ENCODE results near the gene ALOX5.
"Not testable (repeated sequence)": the region's sequence is repeated elsewhere in the genome, so short reads cannot be mapped to it uniquely, and the experiment has no call there.

ALOX5 gene

DNA sequence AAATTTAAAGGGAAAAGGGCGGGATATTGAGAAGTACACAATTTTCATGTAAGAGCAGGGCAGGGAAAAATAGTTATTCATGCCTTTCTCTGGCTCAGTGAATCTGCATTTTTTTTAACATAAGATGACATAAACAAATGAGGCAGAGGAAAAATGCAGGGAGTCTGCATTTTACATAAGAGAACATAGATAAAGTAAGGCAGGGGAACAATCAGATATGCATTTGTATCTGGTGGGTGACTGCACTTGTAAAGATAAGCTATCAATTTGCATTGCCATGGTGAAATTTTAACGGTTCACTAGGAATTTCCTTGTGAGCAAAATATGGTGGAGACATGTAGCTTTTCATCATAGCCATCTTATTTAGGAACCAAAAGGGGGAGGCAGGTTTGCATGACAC lies 33.5 kb downstream of the ALOX5 start:
- DNase-seq, result no peak

DNA sequence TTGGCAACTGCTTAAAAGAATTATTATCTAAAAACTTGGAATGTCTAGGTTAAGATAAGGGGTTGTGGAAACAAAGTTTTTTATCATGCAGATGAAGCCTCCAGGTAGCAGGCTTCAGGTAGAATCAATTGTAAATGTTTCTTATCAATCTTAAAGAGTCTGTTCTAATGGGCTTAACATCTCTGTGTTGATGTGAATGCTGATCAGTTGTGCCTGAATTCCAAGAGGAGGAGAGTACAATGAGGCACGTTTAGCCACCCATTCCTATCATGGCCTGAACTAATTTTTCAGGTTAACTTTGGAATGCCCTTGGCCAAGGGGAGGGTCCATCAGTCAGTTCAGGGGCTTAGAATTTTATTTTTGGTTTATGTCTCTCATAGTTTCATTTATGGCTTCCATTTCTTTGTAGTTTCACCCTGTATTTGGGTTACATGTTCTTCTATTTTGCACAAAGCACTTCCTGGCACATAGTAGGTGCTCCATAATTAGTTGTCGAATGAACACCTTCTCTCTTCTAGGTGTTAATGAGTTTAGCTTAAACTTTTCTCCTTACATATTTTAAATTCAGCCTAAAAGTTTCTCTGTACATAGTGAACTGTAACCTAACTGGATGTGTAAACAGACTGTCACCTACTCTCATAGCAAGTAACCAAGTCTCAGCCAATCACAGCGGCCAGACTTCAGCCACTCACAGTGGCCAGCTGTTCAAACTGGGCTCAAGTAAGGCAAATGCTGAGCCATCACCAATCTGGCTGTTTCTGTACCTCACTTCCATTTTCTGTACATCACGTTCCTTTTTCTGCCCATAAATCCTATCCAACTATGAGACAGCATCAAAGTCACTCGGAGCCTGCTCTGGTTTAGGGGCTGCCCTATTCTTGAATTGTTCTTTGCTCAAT lies 34.7 kb downstream of the ALOX5 start:
- no peak for DNase-seq

DNA sequence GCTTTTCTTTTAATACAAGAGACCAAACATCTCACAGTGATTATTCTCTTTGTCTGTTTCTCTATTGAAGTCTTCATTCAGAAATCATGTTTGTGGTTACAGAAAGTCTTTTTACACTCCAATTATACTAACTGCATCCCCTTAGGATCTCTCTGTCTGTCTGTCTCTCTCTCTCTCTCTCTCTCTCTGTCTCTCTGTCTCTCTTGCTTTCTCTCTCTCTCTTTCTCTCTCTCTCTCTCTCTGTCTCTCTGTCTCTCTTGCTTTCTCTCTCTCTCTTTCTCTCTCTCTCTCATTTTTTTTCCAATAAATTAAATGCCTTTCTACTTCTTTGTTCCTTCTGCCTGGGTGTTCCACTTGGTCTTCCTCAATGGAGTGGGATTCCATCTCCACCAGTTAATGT lies 35.3 kb downstream of the ALOX5 start:
- not testable (repeated sequence) for DNase-seq

DNA sequence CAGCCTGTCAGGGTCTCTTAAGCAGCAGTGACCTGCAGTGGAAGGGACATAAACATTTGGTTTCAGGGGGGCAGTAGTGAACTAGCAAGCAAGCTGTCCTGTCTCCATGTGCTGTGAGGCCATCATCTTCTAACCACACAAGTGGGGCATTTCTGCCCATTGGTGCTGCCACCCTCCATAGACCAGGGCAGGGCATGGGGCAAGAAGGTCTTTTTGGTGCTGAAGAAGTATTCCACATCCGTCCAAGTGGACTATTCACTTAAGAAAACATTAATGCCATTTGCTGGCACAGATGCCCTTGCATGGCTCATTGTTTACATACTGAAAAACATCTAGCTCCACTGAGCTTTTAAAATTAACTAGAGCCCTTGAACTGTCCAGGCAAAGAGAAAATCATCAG lies 35.8 kb downstream of the ALOX5 start:
- DNase-seq, result no peak

DNA sequence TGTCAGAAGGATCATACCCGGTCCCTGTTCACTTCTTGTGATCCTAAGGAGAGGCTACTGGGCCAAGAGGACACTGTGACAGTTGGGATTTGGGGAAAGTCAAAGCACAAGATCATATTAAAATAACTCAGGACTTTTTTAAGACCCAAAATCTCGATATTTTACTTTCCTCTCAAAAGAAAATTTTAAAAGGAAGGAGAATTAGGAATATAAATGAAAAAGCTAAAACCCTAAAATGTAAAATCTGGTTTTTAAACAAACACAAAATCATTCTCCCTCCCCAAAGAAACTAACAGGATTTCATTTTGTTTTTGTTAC lies 36.4 kb downstream of the ALOX5 start:
- DNase-seq, result no peak

DNA sequence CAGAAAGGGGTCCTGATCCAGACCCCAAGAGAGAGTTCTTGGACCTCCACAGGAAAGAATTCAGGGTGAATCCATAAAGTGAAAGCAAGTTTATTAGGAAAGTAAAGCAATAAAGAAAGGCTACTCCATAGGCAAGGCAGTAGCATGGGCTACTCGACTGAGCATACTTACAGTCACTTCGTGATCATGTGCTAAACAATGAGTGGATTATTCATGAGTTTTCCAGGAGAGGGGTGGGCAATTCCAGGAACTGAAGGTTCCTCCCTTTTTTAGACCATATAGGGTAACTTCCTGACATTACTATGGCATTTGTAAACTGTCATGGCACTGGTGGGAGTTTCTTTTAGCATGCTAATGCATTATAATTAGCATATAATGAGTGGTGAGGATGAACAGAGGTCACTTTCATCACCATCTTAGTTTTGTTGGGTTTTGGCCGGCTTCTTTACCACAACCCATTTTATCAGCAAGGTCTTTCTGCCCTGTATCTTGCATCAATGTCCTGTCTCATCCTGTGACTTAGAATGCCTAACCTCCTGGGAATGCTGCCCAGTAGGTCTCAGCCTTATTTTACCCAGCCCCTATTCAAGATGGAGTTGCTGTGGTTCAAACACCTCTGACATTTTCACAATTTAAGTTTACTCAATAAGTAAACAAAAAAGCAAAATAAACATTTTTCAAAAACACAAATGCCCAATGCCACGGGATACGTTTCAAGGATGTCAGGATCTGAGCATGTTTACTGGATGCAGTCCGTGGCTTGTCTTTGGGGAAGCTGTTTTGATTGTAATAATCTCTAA lies 37.0 kb downstream of the ALOX5 start:
- DNase-seq, result no peak

DNA sequence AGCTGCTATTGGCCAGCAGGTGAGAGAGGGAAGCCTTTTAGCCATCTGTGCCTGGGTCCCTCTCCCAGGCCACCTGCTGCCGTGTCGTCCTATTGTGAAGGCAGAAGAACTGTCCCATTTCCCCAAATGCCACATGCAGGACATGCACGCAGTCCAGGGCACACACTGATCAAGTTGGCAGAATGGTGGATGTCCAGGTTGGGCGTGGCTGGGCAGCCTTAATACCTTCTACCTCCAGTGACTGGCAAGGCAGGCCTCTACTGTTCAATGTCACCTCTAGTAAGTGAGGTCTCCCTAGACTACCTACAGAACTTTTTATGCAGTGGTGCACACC lies 37.6 kb downstream of the ALOX5 start:
- DNase-seq, result no peak

DNA sequence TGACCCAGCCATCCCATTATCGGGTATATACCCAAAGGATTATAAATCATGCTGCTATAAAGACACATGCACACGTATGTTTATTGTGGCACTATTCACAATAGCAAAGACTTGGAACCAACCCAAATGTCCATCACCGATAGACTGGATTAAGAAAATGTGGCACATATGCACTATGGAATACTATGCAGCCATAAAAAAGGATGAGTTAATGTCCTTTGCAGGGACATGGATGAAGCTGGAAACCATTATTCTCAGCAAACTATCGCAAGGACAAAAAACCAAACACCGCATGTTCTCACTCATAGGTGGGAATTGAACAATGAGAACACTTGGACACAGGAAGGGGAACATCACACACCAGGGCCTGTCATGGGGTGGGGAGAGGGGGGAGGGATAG lies 41.0 kb downstream of the ALOX5 start:
- DNase-seq, result not testable (repeated sequence)

DNA sequence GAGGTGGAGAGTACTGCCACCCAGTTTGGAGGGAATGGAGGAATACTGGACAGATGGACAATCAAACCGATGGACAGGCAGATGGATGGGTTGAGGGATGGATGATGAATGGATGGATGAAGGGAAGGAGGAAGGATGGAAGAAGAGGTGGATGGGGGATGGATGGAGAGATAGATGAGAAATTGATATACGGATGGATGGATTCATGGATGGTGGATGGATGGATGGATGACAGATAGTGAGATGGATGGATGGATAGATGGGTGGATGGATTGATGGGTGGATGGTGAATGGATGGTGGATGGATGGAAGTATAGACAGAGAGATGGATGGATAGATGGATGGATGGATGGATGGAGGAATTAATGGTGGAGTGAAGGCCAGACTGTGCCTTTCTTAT lies 42.6 kb downstream of the ALOX5 start:
- DNase-seq, result no peak

DNA sequence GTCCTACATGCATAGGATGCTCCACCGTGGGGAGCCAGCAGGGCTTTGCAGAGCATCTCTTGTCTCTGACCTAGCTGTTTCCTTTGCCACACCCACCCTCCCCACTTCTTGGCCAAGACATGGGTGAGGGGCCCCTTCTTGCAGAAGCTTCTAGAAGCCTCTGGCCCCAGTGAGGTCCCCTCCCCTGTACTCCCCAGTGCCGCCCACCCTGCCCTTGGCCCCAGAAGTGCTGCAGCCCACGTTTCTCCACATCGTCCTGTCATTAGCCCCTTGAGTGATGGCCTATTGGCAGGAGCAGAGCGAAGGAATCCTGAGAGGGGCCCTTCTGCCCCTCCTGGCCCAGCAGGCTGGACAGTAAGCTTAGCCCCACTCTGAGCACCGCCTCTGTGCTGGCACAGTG lies 43.7 kb downstream of the ALOX5 start:
- no peak for DNase-seq

DNA sequence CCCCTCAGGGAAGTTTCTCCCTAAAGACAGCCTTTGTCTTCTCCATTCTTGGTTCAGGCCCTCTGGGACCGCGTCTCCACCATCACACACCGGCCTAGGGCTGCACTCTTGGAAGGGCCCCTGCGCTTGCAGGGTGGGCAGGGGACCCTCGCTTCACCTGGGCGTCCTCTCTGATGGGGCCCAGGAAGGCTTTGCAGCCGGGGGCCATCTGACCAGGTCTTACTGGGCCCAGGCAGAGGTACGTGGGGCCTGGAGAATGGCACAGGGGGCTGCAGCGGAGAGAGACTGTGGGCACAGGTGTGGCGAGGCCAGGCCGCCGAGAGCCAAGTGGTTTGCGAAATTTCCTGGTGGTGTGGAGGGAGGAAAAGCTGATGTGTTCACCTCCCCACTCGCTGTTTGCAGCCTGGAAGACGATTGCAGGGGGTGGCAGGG lies 44.4 kb downstream of the ALOX5 start:
- DNase-seq, result no peak

DNA sequence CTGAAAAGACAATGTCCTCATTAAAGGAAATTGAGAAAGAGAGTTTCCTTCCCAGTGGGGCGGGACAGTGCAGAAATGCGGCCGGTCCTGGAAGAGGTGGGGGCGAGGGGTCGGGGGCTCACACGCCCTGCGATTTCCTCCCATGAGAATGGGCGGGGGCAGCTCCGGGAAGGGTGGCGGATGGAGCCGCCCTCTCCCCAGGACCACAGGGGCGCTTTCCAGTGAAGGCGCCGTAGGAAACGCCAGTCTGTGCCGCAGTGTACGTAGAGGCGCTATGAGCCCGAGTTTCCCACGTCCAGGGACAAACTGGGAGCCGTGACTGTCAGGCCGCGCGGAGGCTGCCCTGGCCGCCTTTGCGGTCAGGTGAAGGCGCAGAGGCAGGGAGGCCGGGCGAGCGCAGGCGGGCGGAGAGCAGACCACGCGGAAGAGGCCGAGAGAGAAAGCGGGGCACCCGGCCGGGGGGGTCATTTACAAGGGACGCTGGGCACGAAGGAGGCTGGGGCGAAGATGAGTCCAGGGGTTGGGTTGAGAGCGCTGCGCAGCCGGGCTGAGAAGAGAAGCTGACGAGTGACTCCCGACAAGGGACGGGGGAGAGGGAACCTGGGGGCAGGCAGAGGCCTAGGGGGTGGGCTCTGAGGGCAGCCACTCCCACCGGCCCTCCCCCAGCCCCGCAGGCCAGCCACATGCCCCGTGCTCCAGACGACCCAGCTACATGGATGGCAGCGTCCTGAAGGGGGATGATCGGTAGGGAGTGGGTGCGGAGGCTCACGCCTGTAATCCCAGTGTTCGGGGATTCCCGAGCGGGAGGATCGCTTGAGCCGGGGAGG lies 45.0 kb downstream of the ALOX5 start:
- no peak for DNase-seq

DNA sequence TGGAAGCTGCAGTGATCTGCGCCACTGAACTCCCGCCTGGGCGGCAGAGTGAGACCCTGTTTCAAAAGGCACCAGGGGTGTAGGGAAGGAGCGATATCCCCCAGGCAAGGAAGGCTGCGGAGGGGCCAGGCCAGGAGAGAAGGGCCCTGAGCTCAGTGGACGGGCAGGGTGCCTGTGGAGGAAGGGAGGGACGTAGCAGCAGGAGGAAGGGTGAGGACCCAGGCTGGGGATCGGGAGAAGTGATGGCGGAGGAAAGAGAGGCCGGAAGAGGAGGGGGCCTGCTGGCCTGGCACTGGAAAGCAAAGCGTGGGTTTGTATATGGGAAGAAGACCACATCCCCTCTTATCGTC lies 45.6 kb downstream of the ALOX5 start:
- no peak for DNase-seq

DNA sequence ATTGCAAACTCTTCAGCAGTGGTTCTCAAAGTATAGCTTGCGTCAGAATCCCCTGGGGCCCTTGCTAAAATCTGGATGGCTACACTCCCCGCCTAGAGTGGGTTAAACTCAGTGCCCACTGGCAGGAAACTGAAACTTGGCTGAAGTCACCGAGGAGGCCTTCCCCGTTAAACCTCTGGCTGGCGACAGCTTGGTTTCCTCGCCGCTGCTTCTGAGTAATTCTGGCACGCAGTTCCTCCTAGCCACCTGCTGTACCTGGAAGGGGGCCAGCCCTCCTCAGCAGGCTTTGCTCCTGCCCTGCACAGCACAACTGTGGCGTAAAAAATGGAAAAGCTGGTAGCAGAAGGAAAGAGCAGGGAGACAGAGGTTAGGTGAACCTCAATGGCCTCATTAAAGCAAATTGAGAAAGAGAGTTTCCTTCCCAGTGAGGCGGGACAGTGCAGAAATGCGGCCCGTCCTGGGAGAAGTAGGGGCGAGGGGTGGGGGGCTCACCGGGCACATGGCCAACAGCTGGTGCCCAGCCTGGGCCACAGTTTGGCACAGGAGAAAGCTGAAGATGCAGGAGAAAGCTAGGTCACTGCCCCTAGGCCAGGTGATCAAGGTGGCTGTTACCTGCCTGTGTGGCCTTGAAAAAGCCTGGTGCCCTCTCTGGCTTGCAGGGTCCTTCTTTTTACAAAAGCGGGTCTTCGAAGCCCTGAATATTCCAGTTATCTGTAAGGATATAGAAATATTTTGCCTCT lies 46.6 kb downstream of the ALOX5 start:
- peak; percentile 33 for DNase-seq

DNA sequence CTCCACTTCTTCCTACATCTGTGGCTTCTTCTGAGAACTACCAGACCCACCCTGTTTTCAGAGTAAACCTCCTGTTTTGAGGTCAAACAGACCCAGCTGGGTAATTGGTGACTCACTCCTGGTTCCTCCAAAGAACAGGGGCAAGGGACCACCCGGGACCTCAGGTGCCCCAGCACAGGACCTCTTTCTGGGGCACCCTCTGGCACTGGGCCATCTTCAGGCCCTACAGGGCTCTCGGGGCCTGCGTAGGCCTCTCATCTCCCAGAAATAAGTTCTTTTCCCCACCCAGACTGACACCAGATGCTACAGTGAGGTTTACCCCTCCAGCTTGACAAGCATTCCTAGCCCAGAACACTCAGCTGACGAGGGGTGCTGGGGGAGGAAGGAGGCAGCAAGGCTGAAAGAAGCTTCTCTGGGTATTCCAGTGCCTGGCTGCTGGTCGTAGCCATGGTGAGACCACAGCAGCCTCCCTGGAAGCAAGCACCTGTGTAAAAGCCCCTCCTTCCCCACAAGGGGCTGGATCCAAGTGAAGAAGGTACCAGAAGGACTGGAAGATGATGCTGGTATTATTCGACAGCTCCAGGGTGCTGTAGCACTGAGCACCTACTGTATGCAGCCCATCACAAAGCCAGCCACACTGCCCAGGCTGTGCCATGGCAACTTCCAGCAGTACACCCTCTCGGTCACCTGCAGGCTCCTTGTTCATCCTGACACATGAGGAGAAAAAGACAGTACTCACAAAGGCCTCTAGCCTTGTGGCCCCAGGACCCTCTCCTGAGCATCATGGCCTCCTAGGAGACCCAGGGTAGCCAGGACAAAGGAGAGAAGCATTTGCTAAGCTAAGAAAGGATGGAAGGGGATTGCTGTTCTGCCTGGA lies 47.4 kb downstream of the ALOX5 start:
- no peak for DNase-seq

DNA sequence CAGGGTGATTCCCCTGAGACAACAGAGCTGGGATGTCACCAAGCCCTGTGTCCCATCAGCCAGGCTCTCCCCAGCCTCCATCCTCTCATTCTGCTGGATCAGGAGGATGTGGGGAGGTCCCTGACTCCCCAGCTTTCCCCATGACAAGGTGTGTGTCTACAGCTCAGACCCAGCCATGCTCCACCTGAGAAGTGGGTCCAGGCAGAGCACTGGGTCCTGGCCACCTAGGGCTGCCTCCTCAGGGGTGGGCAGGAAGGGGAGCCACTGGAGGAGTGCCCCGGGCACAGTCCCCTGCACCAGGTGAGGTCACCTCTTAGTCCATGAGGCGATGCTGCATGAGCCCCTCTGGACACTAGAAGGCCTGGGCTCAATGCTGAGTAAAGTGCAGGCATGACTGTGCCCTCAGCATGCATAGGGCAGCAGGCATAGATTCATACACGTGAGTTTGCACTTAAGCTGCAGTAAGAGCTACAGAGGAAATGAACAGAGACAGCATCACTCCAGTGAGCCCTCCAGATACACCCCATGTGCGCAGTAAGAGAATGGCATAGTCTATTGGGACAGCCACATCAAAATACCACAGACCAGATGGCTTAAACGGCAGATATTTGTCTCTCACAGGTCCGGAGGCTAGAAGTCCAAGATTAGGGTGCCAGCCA lies 48.3 kb downstream of the ALOX5 start:
- DNase-seq, result no peak

DNA sequence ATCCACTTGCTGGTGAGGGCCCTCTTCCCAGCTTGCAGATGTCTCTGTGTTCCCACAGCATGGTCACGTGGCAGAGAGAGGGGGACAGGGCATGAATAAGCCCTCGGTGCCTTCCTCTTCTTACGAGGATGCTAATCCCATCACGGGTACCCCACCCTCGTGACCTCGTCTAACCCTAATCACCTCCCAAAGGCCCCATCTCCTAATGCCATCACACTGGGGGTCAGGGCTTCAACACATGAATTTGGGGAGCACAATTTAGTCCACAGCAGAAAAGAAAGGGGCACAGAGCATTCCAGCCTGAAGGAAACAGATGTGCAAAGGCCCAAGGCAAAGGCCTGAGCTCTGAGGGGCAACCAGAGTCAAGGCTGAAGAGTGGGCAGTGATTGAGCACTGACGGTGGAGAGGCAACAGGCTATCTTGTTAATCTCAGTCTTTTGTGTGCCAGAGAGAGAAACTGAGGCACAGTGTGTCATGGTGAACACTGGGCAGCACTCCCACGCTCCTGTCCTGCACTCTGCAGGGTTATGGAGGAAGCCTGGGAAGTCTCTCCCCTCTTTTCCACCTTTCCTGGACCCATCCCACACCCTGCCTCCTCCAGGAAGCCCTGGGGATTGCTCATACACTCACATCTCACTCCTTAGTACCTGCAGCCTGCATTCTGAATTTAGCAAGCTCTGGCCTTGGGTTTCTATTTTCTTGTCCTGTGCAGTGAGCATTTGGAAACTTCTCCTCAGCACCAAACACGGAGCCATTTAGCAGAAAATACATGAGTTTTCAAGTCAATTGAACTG lies 49.0 kb downstream of the ALOX5 start:
- DNase-seq, result no peak

DNA sequence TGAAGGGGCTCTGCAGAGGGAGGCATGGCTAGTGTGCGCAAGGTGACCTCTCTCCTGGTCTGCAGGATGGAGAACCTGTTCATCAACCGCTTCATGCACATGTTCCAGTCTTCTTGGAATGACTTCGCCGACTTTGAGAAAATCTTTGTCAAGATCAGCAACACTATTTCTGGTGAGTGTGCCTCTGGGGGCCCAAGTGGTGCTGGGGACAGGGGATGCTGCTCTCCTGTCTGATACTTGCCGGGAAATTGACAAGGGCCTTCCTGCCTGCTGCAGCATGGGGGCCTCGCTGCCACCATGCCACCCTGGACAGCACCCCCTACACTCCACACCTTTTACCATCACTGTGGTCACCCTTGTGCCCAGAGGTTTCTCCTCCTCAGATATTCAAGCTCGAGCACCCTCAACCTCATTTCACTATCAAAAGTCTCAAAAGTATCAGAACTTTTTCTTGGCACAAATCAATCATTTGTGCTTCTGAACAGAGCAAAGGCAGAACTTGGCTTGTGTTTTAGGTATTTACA lies 50.0 kb downstream of the ALOX5 start:
- DNase-seq, result no peak

DNA sequence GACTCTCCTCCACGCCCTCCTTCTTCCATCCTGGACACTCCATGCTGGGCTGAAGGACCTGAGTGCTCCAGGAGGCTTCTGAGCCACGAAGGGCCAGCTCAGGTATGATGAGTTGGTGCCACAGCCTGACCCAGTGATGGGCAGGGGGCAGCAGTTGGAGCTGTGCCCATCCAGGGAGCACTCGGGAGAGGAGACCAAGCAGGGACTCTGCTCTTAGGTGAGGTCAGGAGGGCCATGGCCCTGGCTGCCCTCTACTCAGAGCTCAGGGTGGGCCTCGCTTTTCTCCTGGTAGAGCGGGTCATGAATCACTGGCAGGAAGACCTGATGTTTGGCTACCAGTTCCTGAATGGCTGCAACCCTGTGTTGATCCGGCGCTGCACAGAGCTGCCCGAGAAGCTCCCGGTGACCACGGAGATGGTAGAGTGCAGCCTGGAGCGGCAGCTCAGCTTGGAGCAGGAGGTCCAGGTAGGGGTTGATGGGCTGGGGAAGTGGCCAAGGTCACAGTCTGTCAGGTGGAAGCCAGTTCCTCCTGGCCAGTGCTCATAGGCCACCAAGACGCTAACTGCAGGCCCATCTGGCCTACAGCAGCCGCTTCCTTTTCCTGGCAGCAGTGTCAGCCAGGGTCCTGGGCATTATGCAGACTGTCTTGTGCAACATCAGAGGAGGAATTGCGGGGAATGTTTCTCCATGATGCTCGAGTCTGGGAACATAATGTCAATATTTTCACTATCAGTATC lies 50.8 kb downstream of the ALOX5 start:
- no peak for DNase-seq
